RWPE2 (cell line): ENCODE data around the gene TSPYL4.

Experiments
- ATAC-seq: fragments of 200-7000 bp; cut with Tn5 transposase; 3 replicates; pipeline ENCODE4 v1.9.1; 2021; ENCODE audit warnings: low read depth
- DNase-seq: peaks from one replicate; pipeline ENCODE4 v3.0.0-alpha.2; 2020; ENCODE audit warnings: low spot score
- H3K27ac ChIP-seq: fragments of 450-650 bp; 2 replicates; pipeline ENCODE4 v1.5.1; 2017; ENCODE audit warnings: mild to moderate bottlenecking; ENCODE audit not compliant: poor library complexity, severe bottlenecking
- H3K27me3 ChIP-seq: fragments of 250-450 bp; sonication (Bioruptor Pico); 2 replicates; pipeline ENCODE4 v1.5.1; 2021; ENCODE audit warnings: mild to moderate bottlenecking, moderate library complexity; ENCODE audit not compliant: insufficient read depth, poor library complexity, severe bottlenecking
- H3K36me3 ChIP-seq: fragments of 250-450 bp; sonication (Bioruptor Pico); 2 replicates; pipeline ENCODE4 v1.5.1; 2020; ENCODE audit warnings: low read depth, mild to moderate bottlenecking, moderate library complexity
- H3K4me1 ChIP-seq: fragments of 250-450 bp; sonication (Bioruptor Pico); 2 replicates; pipeline ENCODE4 v1.5.1; 2021; ENCODE audit warnings: mild to moderate bottlenecking, moderate library complexity; ENCODE audit not compliant: insufficient read depth, poor library complexity, severe bottlenecking
- H3K4me3 ChIP-seq: fragments of 250-450 bp; sonication (Bioruptor Pico); 2 replicates; pipeline ENCODE4 v1.5.1; 2021; ENCODE audit warnings: mild to moderate bottlenecking, moderate library complexity; ENCODE audit not compliant: severe bottlenecking
- H3K9me3 ChIP-seq: fragments of 250-450 bp; sonication (Bioruptor Pico); 2 replicates; pipeline ENCODE4 v1.5.1; 2021; ENCODE audit warnings: mild to moderate bottlenecking, moderate library complexity; ENCODE audit not compliant: severe bottlenecking
- CTCF ChIP-seq: fragments of 450-650 bp; IDR thresholded peaks from one replicate; pipeline ENCODE4 v1.5.1; 2017; ENCODE audit warnings: mild to moderate bottlenecking, moderate library complexity; ENCODE audit not compliant: poor library complexity, severe bottlenecking

Gene TSPYL4

GRCh38 chr6:116239256-116239655, 14.6 kb downstream of the TSPYL4 start:
- H3K4me3 ChIP-seq, result no peak overlapping the region
- no peak for TF ChIP-seq CTCF
- no peaks in the 10 kb centered on the region for H3K9me3 ChIP-seq
- H3K4me1 ChIP-seq, result peaks cover 3% of the 10 kb centered on the region
- ATAC-seq (no peak), DNase-seq (no peak)
- no peak overlapping the region for H3K27ac ChIP-seq
- no peaks in the 10 kb centered on the region for H3K27me3 ChIP-seq
- H3K36me3 ChIP-seq, result peaks cover 34% of the 10 kb centered on the region

- no peak for DNase-seq
- TF ChIP-seq CTCF, result no peak
Measured at GRCh38 chr6:116238083-116238482, 15.8 kb downstream of the TSPYL4 start.

GRCh38 chr6:116234689-116235088, 19.2 kb downstream of the TSPYL4 start:
- H3K4me1 ChIP-seq, result no peaks in the 10 kb centered on the region

More at GRCh38 chr6:116238083-116238482, 15.8 kb downstream of the TSPYL4 start:
- H3K4me1 ChIP-seq, result peaks cover 3% of the 10 kb centered on the region
- H3K27ac ChIP-seq, result no peak overlapping the region
- no peak for ATAC-seq
- H3K4me3 ChIP-seq, result no peak overlapping the region
- no peaks in the 10 kb centered on the region for H3K9me3 ChIP-seq
- H3K27me3 ChIP-seq, result no peaks in the 10 kb centered on the region
- H3K36me3 ChIP-seq, result peaks cover 25% of the 10 kb centered on the region

GRCh38 chr6:116229287-116229913, 24.5 kb downstream of the TSPYL4 start:
- no peak overlapping the region for H3K4me3 ChIP-seq

More at GRCh38 chr6:116234689-116235088, 19.2 kb downstream of the TSPYL4 start:
- Histone ChIP-seq H3K9me3 (no peaks in the 10 kb centered on the region), H3K27me3 (no peaks in the 10 kb centered on the region), H3K36me3 (peaks cover 16% of the 10 kb centered on the region), H3K27ac (no peak overlapping the region), H3K4me3 (no peak overlapping the region)
- no peak for DNase-seq
- no peak for ATAC-seq
- no peak for TF ChIP-seq CTCF

More at GRCh38 chr6:116229287-116229913, 24.5 kb downstream of the TSPYL4 start:
- Histone ChIP-seq H3K9me3 (no peaks in the 10 kb centered on the region), H3K27ac (no peak overlapping the region), H3K27me3 (no peaks in the 10 kb centered on the region), H3K36me3 (no peaks in the 10 kb centered on the region), H3K4me1 (no peaks in the 10 kb centered on the region)
- ATAC-seq (peak; percentile 56; the same call in 1 of the 3 replicates), DNase-seq (no peak)
- no peak for TF ChIP-seq CTCF
